ENCODE results near the gene SSU72.

DNA sequence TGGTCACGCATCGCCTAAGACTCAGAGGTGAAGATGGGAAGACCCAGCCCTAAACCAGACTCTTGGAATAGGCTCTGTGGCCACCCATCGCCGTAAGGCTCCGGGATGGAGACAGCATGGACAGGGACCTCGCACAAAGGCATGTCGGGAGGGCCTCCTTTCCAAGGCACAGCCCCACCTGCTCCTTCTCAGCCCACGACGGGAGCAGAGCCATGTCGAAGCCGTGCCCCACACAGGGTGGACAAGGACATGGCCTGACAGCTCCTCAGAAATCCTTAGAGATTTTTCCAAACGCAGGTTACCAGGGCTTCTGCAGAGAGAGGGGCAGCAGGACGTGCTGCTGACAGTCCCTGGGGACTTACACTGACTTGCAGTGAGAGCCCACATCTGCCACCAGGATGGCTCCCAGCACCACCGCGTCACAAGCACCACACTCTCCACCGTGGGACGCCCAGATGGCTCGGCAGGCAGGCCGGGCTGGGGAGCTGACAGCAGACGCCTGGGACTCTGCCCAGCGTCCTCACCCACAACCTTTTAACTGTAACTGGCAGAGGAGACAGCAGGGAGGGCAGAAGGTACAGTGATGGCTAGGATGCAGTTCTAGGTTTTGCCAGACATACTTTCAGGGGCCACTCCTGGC, 12.0 kb downstream of the SSU72 start:
- TF ChIP-seq, protein P1, sequence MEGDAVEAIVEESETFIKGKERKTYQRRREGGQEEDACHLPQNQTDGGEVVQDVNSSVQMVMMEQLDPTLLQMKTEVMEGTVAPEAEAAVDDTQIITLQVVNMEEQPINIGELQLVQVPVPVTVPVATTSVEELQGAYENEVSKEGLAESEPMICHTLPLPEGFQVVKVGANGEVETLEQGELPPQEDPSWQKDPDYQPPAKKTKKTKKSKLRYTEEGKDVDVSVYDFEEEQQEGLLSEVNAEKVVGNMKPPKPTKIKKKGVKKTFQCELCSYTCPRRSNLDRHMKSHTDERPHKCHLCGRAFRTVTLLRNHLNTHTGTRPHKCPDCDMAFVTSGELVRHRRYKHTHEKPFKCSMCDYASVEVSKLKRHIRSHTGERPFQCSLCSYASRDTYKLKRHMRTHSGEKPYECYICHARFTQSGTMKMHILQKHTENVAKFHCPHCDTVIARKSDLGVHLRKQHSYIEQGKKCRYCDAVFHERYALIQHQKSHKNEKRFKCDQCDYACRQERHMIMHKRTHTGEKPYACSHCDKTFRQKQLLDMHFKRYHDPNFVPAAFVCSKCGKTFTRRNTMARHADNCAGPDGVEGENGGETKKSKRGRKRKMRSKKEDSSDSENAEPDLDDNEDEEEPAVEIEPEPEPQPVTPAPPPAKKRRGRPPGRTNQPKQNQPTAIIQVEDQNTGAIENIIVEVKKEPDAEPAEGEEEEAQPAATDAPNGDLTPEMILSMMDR (IDR thresholded peaks at IDR 0.05; ENCODE audit: insufficient read depth, low read length): no peak
- TF ChIP-seq, protein P2, sequence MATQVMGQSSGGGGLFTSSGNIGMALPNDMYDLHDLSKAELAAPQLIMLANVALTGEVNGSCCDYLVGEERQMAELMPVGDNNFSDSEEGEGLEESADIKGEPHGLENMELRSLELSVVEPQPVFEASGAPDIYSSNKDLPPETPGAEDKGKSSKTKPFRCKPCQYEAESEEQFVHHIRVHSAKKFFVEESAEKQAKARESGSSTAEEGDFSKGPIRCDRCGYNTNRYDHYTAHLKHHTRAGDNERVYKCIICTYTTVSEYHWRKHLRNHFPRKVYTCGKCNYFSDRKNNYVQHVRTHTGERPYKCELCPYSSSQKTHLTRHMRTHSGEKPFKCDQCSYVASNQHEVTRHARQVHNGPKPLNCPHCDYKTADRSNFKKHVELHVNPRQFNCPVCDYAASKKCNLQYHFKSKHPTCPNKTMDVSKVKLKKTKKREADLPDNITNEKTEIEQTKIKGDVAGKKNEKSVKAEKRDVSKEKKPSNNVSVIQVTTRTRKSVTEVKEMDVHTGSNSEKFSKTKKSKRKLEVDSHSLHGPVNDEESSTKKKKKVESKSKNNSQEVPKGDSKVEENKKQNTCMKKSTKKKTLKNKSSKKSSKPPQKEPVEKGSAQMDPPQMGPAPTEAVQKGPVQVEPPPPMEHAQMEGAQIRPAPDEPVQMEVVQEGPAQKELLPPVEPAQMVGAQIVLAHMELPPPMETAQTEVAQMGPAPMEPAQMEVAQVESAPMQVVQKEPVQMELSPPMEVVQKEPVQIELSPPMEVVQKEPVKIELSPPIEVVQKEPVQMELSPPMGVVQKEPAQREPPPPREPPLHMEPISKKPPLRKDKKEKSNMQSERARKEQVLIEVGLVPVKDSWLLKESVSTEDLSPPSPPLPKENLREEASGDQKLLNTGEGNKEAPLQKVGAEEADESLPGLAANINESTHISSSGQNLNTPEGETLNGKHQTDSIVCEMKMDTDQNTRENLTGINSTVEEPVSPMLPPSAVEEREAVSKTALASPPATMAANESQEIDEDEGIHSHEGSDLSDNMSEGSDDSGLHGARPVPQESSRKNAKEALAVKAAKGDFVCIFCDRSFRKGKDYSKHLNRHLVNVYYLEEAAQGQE (IDR thresholded peaks at IDR 0.05; ENCODE audit: insufficient replicate concordance, low read depth): no peak
- no peak for TF ChIP-seq GABPA (IDR thresholded peaks at IDR 0.05; ENCODE audit: low read depth)
